ENCODE results near the gene KYAT1.
"Not testable (repeated sequence)": the region's sequence is repeated elsewhere in the genome, so short reads cannot be mapped to it uniquely, and the experiment has no call there.

Gene KYAT1

DNA sequence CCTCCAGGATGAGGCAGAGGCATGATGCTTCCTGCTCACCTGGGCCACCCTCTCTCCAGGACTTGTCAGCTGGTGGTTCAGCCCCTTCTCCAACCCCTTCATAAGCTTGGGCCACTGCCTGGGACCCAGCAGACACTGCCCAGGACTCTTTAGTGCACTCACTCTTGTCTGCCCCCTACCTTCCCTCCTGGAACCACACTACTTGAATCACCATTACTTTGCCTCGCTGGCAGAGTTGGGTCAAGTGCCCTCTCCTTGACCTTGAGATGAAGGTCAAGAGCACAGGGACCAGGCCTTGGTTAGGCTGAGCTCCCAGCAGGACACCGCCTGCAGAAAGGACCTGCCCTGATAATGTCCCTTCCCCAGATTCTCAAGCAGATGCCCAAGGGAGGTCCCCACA, 71.9 kb downstream of the KYAT1 start:
- DNase-seq = no peak

DNA sequence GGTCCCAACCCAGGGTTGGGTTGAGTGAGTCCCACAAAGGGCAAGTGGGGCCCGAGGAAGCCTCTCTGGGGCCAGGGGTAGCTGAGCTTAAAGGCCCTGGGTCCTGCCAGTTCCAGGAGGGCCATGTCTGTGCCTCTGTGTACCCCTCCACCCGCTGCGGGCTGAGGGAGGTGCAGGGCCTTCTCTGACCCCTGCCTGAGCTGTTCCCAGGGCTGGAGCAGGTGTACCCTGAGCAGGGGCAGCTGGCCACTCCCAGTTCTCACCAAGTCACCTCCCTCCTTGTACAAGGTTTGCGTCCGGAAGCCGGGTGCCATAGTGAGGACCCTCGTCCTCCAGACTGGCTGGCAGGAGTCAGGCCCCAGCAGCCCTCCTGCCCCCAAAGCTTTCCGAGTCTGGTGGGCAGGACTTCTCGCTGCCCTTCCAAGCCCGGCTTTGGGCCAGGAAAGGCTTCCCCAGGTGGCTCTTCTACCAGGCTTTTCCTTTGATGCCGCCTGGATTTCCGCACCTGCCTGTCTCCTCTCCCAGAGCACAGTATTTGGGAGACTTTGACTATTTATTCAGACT, 72.6 kb downstream of the KYAT1 start:
- no peak for DNase-seq

- DNase-seq = no peak
Observed at GRCh38 chr9:128808543-128808942, 73.2 kb downstream of the KYAT1 start.

GRCh38 chr9:128807827-128808226, 73.9 kb downstream of the KYAT1 start:
- DNase-seq = no peak

DNA sequence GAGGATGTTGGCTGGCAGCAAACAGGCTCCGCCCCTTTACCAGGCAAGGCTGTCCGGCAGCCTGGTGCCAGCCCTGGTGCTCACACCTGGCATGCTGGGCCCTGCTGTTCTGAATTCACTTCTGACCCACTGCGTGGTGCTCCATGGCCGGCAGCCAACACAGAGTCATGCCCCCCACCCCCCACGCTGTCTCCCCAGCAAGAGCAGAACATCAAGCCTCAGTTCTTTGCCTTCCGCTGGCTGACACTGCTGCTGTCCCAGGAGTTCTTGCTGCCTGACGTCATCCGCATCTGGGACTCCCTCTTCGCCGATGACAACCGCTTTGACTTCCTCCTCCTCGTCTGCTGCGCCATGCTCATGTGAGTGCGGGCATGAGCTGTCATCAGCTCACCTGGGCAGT, 76.1 kb downstream of the KYAT1 start:
- no peak for DNase-seq

DNA sequence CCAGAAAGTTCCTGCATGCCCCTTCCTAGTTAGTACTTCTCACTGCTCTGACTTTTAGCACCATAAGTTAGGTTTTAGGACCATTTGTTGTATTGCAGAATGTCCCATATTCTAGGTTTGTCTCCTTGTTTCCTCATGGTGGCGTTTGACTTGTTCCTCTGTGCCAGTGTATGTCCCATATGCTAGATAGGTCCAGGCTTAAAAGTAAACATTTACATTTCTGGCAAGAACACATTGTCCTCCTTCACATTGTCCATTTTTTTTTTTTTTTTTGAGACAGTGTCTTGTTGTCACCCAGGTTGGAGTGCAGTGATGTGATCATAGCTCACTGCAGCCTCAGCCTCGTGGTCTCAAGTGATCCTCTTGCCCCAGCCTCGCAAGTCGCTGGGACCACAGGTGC, 79.3 kb downstream of the KYAT1 start:
- DNase-seq = no peak

DNA sequence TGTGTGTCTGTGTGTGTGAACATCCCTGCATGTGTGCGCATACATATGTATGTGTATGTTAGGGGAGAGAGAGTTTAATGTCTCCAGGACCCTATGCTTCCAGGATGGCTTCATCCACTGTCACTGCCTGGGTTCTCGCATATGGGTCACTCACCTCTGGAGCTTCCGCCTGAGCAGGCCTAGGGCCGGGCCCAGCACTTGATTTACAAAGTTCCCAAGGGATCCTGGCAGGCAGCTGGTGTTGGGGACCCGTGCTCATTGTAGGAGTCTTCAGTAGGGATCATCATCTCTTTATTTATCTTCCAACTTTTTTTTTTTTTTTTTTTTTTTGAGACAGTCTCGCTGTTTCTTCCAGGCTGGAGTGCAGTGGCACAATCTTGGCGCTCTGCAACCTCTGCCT, 81.7 kb downstream of the KYAT1 start:
- no peak for DNase-seq

GRCh38 chr9:128798896-128799295, 82.9 kb downstream of the KYAT1 start:
- no peak for DNase-seq

- DNase-seq = not testable (repeated sequence)
Observed at GRCh38 chr9:128794961-128795360, 86.8 kb downstream of the KYAT1 start.

- no peak for DNase-seq
Observed at GRCh38 chr9:128792978-128793686, 88.6 kb downstream of the KYAT1 start.

DNA sequence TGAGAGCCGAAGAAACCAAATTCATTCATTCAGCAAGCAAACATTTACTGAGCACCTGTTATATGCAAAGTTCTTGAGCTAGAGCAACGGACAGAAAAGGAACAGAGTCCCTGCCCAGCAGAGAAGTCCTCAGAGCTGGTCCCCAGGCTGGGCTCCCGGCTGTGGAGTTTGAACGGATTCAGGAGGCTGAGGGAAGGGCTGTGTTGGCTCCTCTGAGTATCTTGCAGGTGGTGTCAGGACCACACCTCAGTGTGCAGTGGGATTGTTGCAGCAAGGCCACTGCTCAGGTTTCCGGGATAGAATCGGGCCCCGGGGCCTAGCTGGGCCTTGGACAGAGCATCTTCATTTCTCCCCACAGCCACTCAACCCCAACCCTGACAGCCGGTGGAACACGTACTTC, 89.6 kb downstream of the KYAT1 start:
- DNase-seq = no peak

DNA sequence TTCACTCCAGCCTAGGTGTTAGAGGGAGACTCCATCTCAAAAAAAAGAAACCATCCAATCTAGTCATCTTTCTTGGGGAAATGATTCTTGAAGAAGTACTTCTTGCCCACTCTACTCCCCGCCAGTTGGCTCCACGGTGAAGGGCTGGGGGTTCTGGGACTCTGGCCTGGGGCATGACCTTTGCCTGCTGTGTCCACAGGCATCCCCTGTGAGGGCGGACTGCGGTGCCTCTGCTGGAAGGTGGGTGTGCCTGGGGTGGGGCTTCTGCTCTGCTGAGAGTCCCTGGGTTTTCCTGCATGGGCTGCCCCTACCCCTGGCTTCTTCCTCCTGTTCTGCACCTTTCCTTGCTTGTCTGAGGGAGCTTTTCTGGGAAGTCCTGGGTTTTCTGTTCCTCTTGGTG, 91.2 kb downstream of the KYAT1 start:
- no peak for DNase-seq

DNA sequence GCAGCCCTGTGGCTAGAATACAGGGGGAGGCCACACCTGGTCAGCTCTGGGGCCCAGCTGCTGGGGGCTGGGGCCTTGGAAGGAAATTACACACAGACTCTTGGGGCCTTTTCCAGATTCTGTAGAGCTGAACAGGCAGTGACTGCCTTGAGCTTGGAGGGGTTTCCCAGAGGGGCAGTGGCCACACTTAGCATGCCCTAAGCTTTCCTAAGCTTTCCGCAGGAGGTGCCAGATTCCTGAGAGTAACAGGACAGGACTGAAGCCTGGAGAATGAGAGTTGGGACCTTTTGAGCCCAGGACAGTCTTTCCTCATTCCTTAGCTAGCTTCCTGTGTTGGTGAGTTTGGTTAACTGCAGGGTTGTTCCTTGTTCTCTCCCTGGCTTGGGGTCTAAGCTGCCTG, 93.3 kb downstream of the KYAT1 start:
- no peak for DNase-seq

DNA sequence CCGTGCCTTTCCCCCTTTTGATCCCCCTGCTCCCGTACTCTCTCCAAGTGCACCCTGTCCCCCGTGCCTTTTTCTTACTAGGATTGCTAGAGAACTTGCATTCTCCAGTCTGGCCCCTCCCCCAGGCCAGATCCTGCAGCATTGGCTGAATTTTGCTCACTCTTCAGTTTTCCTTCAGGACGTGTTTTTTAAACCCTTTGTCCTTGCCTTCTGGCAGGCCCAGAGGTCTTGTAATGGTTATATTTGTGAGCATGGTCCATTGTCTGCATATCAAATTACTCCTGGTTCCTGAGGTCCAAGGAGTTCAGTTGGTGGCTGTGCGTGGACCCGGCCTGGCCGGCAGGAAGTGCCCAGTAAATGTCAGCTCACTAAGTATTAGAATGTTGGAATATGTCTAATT, 94.1 kb downstream of the KYAT1 start:
- DNase-seq = no peak

GRCh38 chr9:128786681-128787601, 94.8 kb downstream of the KYAT1 start, which contains the start of gene TBC1D13:
Gene TBC1D13, plus strand, starts transcription at chr9:128787253. Its CDS starts 101 bp downstream, at chr9:128787354.
- DNase-seq = peak; percentile 75

DNA sequence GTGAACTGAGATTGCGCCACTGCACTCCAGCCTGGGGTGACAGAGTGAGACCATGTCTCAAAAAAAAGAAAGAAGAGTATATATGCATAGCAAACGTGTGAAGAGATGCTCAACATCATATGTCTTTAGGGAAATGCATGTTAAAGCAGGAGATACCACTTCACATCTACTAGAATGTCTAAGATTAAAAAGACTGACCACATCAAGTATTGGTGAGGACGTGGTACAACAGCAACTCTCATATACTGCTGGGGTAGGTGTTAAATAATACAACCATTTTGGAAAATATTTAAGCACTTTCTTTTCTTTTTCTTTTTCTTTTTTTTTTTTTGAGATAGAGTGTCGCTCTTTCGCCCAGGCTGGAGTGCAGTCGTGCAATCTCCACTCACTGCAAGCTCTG, 96.3 kb downstream of the KYAT1 start:
- DNase-seq = no peak

All from NCI-H748 treated with DMSO at 0.1 percent for 48 hours (cell line).